CD4-positive, alpha-beta T cell treated with Interleukin-10 for 1 hour (primary cell): ENCODE measurements around the gene SNX10.

Experiments used
- DNase-seq: peaks from one replicate; pipeline ENCODE4 v3.0.0-alpha.2; 2020

The SNX10 gene

GRCh38 chr7:26340476-26341018 lies 48.9 kb downstream of the SNX10 start:
- DNase-seq, result no peak

GRCh38 chr7:26343320-26343832 lies 51.7 kb downstream of the SNX10 start:
- DNase-seq, result no peak

- no peak for DNase-seq
These were observed 52.2 kb downstream of the SNX10 start for GRCh38 chr7:26343837-26344236.

GRCh38 chr7:26345202-26345601 lies 53.5 kb downstream of the SNX10 start:
- DNase-seq, result no peak

GRCh38 chr7:26345837-26346236 lies 54.2 kb downstream of the SNX10 start:
- DNase-seq, result no peak

GRCh38 chr7:26346611-26347203 lies 55.0 kb downstream of the SNX10 start:
- DNase-seq, result no peak

- DNase-seq, result no peak
These were observed 56.7 kb downstream of the SNX10 start for GRCh38 chr7:26348234-26348851.

GRCh38 chr7:26349005-26349915 lies 57.6 kb downstream of the SNX10 start:
- DNase-seq, result no peak

GRCh38 chr7:26351171-26351570 lies 59.5 kb downstream of the SNX10 start:
- DNase-seq, result no peak

- DNase-seq, result no peak
These were observed 64.6 kb downstream of the SNX10 start for GRCh38 chr7:26356229-26356628.

GRCh38 chr7:26356929-26357798 lies 65.5 kb downstream of the SNX10 start:
- no peak for DNase-seq

GRCh38 chr7:26357799-26358151 lies 66.1 kb downstream of the SNX10 start:
- no peak for DNase-seq

GRCh38 chr7:26360650-26361049 lies 69.0 kb downstream of the SNX10 start:
- peak; percentile 10 for DNase-seq

- DNase-seq, result no peak
These were observed 70.0 kb downstream of the SNX10 start for GRCh38 chr7:26361637-26362036.

- no peak for DNase-seq
These were observed 71.8 kb downstream of the SNX10 start for GRCh38 chr7:26363465-26363864.

- peak; percentile 76 for DNase-seq
These were observed 73.6 kb downstream of the SNX10 start for GRCh38 chr7:26365077-26365900.

- no peak for DNase-seq
These were observed 74.2 kb downstream of the SNX10 start for GRCh38 chr7:26365901-26366275.

- no peak for DNase-seq
These were observed 75.6 kb downstream of the SNX10 start for GRCh38 chr7:26367219-26367711.

GRCh38 chr7:26368542-26368941 lies 76.9 kb downstream of the SNX10 start:
- DNase-seq, result no peak

- DNase-seq, result peak; percentile 68
These were observed 77.9 kb downstream of the SNX10 start for GRCh38 chr7:26369593-26369992.

GRCh38 chr7:26370011-26370410 lies 78.3 kb downstream of the SNX10 start:
- DNase-seq, result peak; percentile 7
